Colonic mucosa (tissue), 4 donors: ENCODE results near the gene ST6GALNAC2. TPM values are rescaled to one million over a fixed set of nuclear protein-coding genes. Genes with fewer than 3 reads are reported as not detected.
A peak's percentile ranks its signal among the peaks of the same experiment; 100 is the strongest.

Experiments
- DNase-seq: peaks from one replicate; pipeline ENCODE4 v3.0.0-alpha.2; 2020
- H3K27ac ChIP-seq: fragments of 200-600 bp; one replicate; pipeline ENCODE4 v1.8.0; 2021
- H3K27me3 ChIP-seq: fragments of 200-600 bp; one replicate; pipeline ENCODE4 v1.8.0; 2021
- H3K36me3 ChIP-seq: fragments of 200-600 bp; one replicate; pipeline ENCODE4 v1.8.0; 2021
- H3K4me1 ChIP-seq: fragments of 200-600 bp; one replicate; pipeline ENCODE4 v1.8.0; 2021; ENCODE audit warnings: mild to moderate bottlenecking
- H3K4me3 ChIP-seq: fragments of 200-600 bp; one replicate; pipeline ENCODE4 v1.8.0; 2021
- H3K9ac ChIP-seq, 2 donors: one replicate each; pipeline ENCODE4 v1.7.0; 2013; ENCODE audit warnings: control low read depth in 2 of 2, low read depth in 2 of 2, low read length in 2 of 2
- H3K9me3 ChIP-seq: fragments of 200-600 bp; one replicate; pipeline ENCODE4 v1.8.0; 2021
- intact Hi-C: fragments of 100-400 bp; cut with DNase I; formaldehyde crosslinking; loops from one replicate; pipeline ENCODE4 v1.14.1; 2022
- total RNA-seq, 2 donors: library from RNA; stranded (reverse); fragmentation: NEBNext Ultra II Directional in 1 of 2; extraction: Animal tissue kit (Norgen Biotek cat#: 25700) in 1 of 2; gene quantifications; one replicate each; pipeline ENCODE4 v1.2.1, GENCODE V29; 2021
- TF ChIP-seq, protein P1 (sequence below): fragments of 200-600 bp; IDR thresholded peaks from one replicate; pipeline ENCODE4 v1.8.0; 2022; ENCODE audit warnings: antibody characterized with exemption, mild to moderate bottlenecking
- donor health status: healthy.
- donor health status: DM: no; HTN: no; CAD: no.
- donor health status: DM: no; HTN: no; CAD: no.

Gene ST6GALNAC2
- total RNA-seq, 2 donors from 2014 or later: 3.8 to 6.3 TPM

GRCh38 chr17:76538281-76538931 is 47.3 kb downstream of the ST6GALNAC2 start:
- peaks cover 24% of the 10 kb centered on the region for H3K27me3 ChIP-seq
- peak overlapping the region; percentile 31 for H3K4me3 ChIP-seq
- no peaks in the 10 kb centered on the region for H3K4me1 ChIP-seq
- peak overlapping the region in 1 of 2 donors; percentile 50 for H3K9ac ChIP-seq
- peak overlapping the region; percentile 47 for H3K27ac ChIP-seq
- TF ChIP-seq, protein P1, sequence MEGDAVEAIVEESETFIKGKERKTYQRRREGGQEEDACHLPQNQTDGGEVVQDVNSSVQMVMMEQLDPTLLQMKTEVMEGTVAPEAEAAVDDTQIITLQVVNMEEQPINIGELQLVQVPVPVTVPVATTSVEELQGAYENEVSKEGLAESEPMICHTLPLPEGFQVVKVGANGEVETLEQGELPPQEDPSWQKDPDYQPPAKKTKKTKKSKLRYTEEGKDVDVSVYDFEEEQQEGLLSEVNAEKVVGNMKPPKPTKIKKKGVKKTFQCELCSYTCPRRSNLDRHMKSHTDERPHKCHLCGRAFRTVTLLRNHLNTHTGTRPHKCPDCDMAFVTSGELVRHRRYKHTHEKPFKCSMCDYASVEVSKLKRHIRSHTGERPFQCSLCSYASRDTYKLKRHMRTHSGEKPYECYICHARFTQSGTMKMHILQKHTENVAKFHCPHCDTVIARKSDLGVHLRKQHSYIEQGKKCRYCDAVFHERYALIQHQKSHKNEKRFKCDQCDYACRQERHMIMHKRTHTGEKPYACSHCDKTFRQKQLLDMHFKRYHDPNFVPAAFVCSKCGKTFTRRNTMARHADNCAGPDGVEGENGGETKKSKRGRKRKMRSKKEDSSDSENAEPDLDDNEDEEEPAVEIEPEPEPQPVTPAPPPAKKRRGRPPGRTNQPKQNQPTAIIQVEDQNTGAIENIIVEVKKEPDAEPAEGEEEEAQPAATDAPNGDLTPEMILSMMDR: no peak
- no peak for DNase-seq
- H3K36me3 ChIP-seq: no peaks in the 10 kb centered on the region
- intact Hi-C loops: no loop called here
- no peaks in the 10 kb centered on the region for H3K9me3 ChIP-seq

GRCh38 chr17:76537578-76538280 is 47.9 kb downstream of the ST6GALNAC2 start, which contains the start of gene CYGB:
Gene CYGB, minus strand, starts transcription at chr17:76537709. Its CDS starts 167 bp downstream, at chr17:76537542.
- no peak for DNase-seq
- H3K9me3 ChIP-seq: no peaks in the 10 kb centered on the region
- peak within 1 kb of the TSS; percentile 38 to 63 for H3K9ac ChIP-seq
- TF ChIP-seq, protein P1: no peak
- no peaks in the 10 kb centered on the region for H3K4me1 ChIP-seq
- H3K36me3 ChIP-seq: no peaks in the 10 kb centered on the region
- H3K27ac ChIP-seq: peak within 1 kb of the TSS; percentile 47
- peaks cover 24% of the 10 kb centered on the region for H3K27me3 ChIP-seq
- peak within 1 kb of the TSS; percentile 31 for H3K4me3 ChIP-seq
- intact Hi-C loops: no loop called here

DNA sequence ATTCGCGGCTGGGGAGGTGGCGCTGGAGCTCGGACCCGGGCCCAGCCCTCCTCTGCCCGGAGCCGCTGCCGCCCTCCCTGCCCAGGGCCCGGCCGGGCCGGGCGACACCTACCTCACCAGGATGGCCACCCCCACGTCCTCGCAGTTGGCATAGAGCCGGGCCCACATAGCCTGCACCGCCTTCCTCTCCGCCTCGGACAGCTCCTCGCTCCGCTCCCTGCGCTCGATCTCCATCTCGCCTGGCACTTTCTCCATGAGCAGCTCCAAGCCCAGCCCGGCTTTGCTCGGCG is 48.4 kb downstream of the ST6GALNAC2 start:
- Histone ChIP-seq H3K27me3 (peaks cover 24% of the 10 kb centered on the region), H3K9ac (peak overlapping the region; percentile 38 to 63), H3K27ac (peak overlapping the region; percentile 44), H3K9me3 (no peaks in the 10 kb centered on the region), H3K4me3 (peak overlapping the region; percentile 20), H3K36me3 (no peaks in the 10 kb centered on the region), H3K4me1 (no peaks in the 10 kb centered on the region)
- TF ChIP-seq, protein P1: no peak
- intact Hi-C loops: no loop called here
- no peak for DNase-seq

DNA sequence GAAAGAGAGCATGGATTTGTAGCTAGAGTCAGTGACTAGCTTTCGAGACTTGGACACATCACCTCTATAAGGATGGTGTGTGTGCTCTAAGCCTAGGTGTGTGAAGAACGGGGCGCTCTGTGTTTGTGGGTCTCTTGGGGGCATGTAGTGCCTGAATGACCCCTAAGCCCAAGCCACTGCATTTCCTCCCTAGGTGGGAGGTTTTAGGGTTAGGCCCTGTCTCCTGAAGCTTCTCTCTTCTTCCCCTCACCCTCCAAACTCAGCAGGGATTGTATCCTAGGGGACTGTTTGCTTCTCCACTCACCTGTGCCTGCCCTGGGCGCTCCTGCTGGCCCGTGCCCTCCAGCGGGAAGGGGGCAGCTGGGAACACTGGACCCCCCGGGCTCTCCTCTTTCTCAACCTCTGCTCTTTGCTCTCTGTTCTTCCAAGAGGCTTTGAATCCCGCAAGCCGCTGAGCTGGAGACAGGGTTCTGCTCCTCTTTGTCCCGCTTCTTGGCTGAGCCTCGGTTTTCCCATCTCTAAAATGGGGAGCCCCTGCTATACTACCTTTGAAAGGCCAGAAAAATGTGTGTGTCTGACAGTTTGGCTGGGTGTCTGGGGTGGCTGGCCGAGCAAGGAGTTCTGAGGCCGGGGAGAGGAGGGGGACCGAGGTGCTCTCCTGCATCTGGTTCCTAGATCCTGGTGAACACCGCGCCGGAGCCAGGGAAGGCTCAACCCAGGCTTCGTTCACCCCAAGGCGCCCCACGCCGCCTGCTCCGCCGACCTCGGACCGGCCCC is 49.0 kb downstream of the ST6GALNAC2 start:
- H3K9me3 ChIP-seq: no peaks in the 10 kb centered on the region
- H3K4me1 ChIP-seq: no peaks in the 10 kb centered on the region
- peak overlapping the region; percentile 38 to 63 for H3K9ac ChIP-seq
- no peak for DNase-seq
- H3K36me3 ChIP-seq: no peaks in the 10 kb centered on the region
- TF ChIP-seq, protein P1: no peak
- H3K27ac ChIP-seq: peak overlapping the region; percentile 44
- intact Hi-C loops: no loop called here
- H3K4me3 ChIP-seq: peak overlapping the region; percentile 20
- peaks cover 24% of the 10 kb centered on the region for H3K27me3 ChIP-seq

- no peaks in the 10 kb centered on the region for H3K36me3 ChIP-seq
- DNase-seq: no peak
- no peaks in the 10 kb centered on the region for H3K9me3 ChIP-seq
- peak overlapping the region; percentile 20 for H3K4me3 ChIP-seq
- no peaks in the 10 kb centered on the region for H3K4me1 ChIP-seq
- intact Hi-C loops: no loop called here
- H3K9ac ChIP-seq: peak overlapping the region; percentile 38 to 61
- H3K27ac ChIP-seq: peak overlapping the region; percentile 44
- peaks cover 24% of the 10 kb centered on the region for H3K27me3 ChIP-seq
- TF ChIP-seq, protein P1: no peak
Measured at GRCh38 chr17:76535788-76536510, 49.7 kb downstream of the ST6GALNAC2 start.
